HAP-1 (cell line): ENCODE data around the gene MB21D2.
A peak's percentile ranks its signal among the peaks of the same experiment; 100 is the strongest.

ENCODE experiments used
- DNase-seq, 2 experiments: peaks; one replicate each; pipeline ENCODE4 v3.0.0-alpha.2; 2016 to 2020; ENCODE audit warnings: low spot score in 2 of 2
- H3K27me3 ChIP-seq: fragments of 250-450 bp; sonication (Bioruptor Pico); 2 replicates; pipeline ENCODE4 v1.5.1; 2020; ENCODE audit warnings: low read depth, mild to moderate bottlenecking, moderate library complexity
- H3K36me3 ChIP-seq: fragments of 250-450 bp; sonication (Bioruptor Pico); replicated peaks from 2 replicates; pipeline ENCODE4 v1.5.1; 2020; ENCODE audit warnings: mild to moderate bottlenecking
- H3K4me1 ChIP-seq: fragments of 250-450 bp; sonication (Bioruptor Pico); 2 replicates; pipeline ENCODE4 v1.5.1; 2020; ENCODE audit warnings: mild to moderate bottlenecking
- H3K4me3 ChIP-seq: fragments of 250-450 bp; sonication (Bioruptor Pico); 2 replicates; pipeline ENCODE4 v1.5.1; 2020; ENCODE audit warnings: mild to moderate bottlenecking, moderate library complexity
- H3K9me3 ChIP-seq: fragments of 250-450 bp; sonication (Bioruptor Pico); 2 replicates; pipeline ENCODE4 v1.5.1; 2020; ENCODE audit warnings: mild to moderate bottlenecking, moderate library complexity
- in situ Hi-C: fragments of 300-500 bp; cut with MboI; formaldehyde crosslinking; loops from 3 replicates; pipeline ENCODE4 v1.14.3; 2020; ENCODE audit warnings: low sequenced_read_pairs, inconsistent platforms, mixed read lengths

The MB21D2 gene

DNA sequence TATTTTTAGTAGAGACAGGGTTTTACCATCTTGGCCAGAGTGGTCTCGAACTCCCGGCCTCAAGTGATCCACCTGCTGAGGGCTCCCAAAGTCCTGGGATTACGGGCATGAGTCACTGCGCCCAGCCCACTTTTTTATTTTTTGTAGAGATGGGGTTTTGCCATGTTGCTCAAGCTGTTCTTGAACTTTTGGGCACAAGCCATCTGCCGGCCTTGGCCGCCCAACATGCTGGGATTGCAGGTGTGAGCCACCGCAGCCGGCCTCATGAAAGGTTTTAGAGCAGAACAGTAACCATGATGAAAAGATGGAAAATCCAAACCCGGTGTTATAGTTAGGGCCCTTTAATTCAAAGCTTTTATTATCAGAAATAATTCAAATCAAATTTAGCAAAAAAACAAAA lies 15.6 kb upstream of the MB21D2 start:
- H3K9me3 ChIP-seq, result no peaks in the 10 kb centered on the region
- no peaks in the 10 kb centered on the region for H3K27me3 ChIP-seq
- peaks cover 5% of the 10 kb centered on the region; the same call in 1 of the 2 replicates for H3K4me1 ChIP-seq
- in situ Hi-C loops, result no loop called here
- no peak overlapping the region for H3K4me3 ChIP-seq
- H3K36me3 ChIP-seq, result no peaks in the 10 kb centered on the region
- DNase-seq, result no peak

DNA sequence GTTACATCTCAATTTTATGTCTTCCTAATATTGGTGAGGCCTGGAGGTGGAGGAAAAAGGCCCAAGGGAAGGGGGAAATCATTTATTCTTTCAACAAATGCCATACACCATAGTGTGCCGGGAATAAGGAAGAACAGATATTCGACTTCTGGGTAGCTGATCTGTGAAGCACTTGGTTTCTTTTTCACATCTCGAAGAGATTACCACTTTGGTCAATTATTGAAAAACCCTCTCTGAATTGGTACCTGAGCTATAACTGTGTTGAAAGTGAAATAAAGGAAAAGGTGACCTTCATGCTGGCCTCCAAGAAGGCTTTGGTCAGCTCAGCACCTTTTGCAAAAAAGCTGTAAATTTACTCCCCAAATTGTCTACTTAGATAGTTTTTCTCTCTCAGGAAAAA lies 14.2 kb upstream of the MB21D2 start:
- in situ Hi-C loops, result no loop called here
- peaks cover 5% of the 10 kb centered on the region; the same call in 1 of the 2 replicates for H3K4me1 ChIP-seq
- no peak for DNase-seq

DNA sequence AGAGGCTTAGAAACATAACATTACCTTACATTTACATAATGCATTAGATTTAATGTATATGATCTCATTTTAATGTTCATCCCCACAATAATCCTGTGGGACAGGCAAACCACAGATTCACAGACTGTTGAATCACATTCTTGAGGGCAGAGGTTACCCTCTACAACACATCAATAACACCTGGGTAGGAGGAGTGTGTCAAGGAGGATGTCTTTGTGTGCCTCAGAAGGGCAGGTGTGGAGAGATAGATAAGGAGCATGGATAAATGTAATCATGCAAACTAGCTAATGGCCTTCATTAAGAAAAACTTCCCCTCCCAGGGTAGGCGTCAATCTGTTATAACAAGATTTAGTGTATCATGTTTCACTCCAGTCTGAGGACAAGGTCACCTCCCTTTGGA lies 12.9 kb upstream of the MB21D2 start:
- in situ Hi-C loops, result no loop called here
- no peak for DNase-seq

More for the DNA sequence above, 14.2 kb upstream of the MB21D2 start:
- H3K9me3 ChIP-seq, result no peaks in the 10 kb centered on the region
- H3K4me3 ChIP-seq, result no peak overlapping the region
- H3K36me3 ChIP-seq, result no peaks in the 10 kb centered on the region
- H3K27me3 ChIP-seq, result no peaks in the 10 kb centered on the region

DNA sequence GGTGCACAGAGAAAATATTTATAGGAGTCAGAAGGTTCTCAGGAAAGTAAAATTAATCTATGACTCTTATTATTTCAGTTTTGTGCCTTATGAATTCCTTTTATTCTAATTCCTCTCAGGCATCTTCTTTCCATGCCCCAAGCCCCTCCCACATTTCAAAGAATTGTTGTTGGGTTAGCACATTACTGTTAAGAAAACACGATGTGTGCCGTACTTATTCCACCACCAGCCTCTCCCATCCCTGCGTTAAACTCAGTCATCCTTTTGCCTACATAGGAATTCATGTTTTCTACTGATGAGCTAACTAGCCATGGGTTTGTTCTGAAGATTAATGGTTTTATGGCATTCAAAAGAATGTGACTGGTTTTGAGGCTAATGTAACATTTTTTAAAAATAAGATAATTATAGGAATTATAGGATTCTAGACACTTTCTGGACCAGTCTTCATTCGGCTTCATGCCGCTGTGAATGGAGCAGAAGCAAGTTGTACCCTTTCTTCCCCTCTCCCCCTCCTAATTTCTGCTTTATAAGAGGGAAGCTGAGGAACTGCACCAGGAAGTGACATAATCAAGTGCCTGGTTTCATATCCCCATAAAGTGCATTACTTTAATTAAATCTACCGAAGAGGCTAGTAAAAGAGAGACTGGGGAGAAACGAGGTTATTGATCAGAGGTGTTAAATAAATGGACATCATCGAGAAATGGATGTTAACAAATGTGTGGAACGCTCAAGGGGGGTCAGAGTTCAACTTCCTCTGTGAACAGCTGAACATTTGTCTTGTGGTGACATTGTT lies 12.3 kb upstream of the MB21D2 start:
- no peaks in the 10 kb centered on the region for H3K27me3 ChIP-seq
- no peak for DNase-seq
- peaks cover 5% of the 10 kb centered on the region; the same call in 1 of the 2 replicates for H3K4me1 ChIP-seq
- H3K4me3 ChIP-seq, result no peak overlapping the region
- no peaks in the 10 kb centered on the region for H3K9me3 ChIP-seq
- no peaks in the 10 kb centered on the region for H3K36me3 ChIP-seq
- in situ Hi-C loops, result no loop called here

More for the DNA sequence above, 12.9 kb upstream of the MB21D2 start:
- no peaks in the 10 kb centered on the region for H3K36me3 ChIP-seq
- no peaks in the 10 kb centered on the region for H3K9me3 ChIP-seq
- no peak overlapping the region for H3K4me3 ChIP-seq
- H3K27me3 ChIP-seq, result no peaks in the 10 kb centered on the region
- peaks cover 5% of the 10 kb centered on the region; the same call in 1 of the 2 replicates for H3K4me1 ChIP-seq

DNA sequence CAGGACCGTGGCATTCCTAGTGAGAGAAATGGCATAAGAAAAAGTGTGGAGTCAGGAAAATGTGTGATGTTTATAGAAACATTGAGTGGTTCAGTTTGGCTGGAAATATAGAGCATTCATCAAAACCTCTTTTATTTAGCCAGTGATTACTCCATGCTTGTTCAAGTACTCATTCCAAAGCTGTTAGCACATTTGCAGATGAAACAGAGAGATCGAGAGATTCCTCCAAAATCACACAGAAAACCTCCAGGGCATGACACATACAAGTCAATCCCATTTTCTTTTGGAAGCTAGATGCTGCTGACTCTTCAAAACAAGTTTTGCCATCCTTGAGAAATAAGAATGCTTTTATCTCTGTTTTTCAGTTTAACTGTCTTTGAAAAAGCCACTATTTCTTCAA lies 11.5 kb upstream of the MB21D2 start:
- H3K4me1 ChIP-seq, result peaks cover 5% of the 10 kb centered on the region; the same call in 1 of the 2 replicates
- no peaks in the 10 kb centered on the region for H3K27me3 ChIP-seq
- no peaks in the 10 kb centered on the region for H3K9me3 ChIP-seq
- H3K36me3 ChIP-seq, result no peaks in the 10 kb centered on the region
- H3K4me3 ChIP-seq, result no peak overlapping the region
- no peak for DNase-seq
- in situ Hi-C loops, result no loop called here

DNA sequence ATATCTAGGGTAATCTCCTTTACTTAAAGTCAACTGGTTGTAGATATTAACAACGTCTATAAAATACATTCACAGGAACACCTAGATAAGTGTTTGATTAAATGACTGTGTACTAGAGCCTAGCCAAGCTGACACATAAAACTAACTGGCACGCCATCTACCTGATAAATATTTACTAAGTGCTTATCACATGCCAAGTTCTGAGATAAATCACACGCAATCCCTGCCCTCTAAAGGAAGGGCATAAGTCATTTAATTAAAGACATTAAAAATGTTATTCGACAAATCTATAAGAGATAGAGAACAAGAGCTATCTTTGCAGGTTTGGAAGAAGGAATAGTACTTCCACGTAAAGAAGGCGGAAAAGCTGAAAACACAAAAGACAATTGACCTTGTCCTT lies 11.1 kb upstream of the MB21D2 start:
- Histone ChIP-seq H3K4me1 (peaks cover 5% of the 10 kb centered on the region; the same call in 1 of the 2 replicates), H3K36me3 (no peaks in the 10 kb centered on the region), H3K27me3 (no peaks in the 10 kb centered on the region), H3K9me3 (no peaks in the 10 kb centered on the region), H3K4me3 (no peak overlapping the region)
- DNase-seq, result no peak
- in situ Hi-C loops, result no loop called here

DNA sequence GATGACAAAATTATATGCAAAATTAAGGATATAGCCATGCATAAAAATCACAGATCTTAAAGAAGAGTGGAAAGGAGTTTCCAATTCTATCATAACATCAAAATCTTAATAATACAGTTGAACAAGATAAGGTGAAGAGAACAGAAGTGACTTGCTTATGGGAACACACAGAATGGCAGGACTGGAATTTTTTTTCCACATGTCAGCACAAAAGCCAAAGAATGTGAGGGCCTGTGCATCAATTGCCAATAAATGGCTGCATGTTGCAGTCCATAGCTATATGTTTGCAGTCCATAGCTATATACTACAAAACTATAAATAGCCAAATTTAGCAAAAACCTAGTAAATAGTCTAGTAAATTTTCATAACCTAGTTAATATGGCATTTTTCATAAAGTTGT lies 10.4 kb upstream of the MB21D2 start:
- DNase-seq, result no peak
- H3K4me1 ChIP-seq, result peaks cover 5% of the 10 kb centered on the region; the same call in 1 of the 2 replicates
- in situ Hi-C loops, result no loop called here

DNA sequence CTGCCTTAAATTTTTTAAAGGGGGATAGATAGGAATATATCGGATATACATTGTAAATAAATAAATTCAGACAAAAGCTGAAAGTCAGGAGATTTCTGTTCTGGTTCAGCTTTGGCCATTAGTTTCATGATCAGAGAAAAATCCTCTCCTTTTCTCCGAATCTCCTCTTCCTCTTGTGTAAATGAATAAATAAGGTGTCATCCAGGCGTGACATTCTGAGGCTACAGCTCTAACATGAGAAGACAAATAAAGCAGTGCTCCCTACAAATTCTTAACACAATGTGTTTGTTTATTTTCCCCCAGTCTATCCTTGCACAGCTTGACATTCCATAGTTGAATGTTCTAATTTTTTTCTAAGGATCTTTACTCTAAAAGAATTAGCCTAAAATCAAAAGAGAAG lies 9.4 kb upstream of the MB21D2 start:
- in situ Hi-C loops, result no loop called here
- Histone ChIP-seq H3K4me1 (peaks cover 11% of the 10 kb centered on the region), H3K27me3 (no peaks in the 10 kb centered on the region)

More for the DNA sequence above, 10.4 kb upstream of the MB21D2 start:
- Histone ChIP-seq H3K36me3 (no peaks in the 10 kb centered on the region), H3K27me3 (no peaks in the 10 kb centered on the region), H3K9me3 (no peaks in the 10 kb centered on the region), H3K4me3 (no peak overlapping the region)

DNA sequence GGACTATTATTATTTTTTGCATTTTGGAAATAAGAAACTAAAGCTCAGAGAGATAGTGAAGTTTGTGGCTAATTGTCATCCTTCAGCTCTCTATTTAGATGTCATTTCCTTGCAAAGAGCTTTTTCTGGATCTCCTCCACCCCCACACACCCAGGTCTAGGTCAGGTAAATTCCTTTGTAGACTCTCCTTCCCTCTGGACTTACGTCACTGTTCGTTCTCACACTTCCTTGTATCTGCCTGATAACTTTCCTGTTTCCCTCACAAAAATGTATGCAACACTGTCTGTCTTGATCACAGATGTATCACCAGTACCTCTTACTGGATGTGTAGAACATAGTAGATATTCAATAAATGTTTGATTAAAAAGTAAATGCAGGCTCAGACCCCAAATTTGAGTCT lies 6.1 kb upstream of the MB21D2 start:
- DNase-seq, result no peak
- in situ Hi-C loops, result no loop called here
- Histone ChIP-seq H3K9me3 (no peaks in the 10 kb centered on the region), H3K4me1 (peaks cover 15% of the 10 kb centered on the region), H3K4me3 (no peak overlapping the region), H3K27me3 (no peaks in the 10 kb centered on the region), H3K36me3 (no peaks in the 10 kb centered on the region)

More for the DNA sequence above, 9.4 kb upstream of the MB21D2 start:
- DNase-seq, result no peak
- no peaks in the 10 kb centered on the region for H3K9me3 ChIP-seq
- no peaks in the 10 kb centered on the region for H3K36me3 ChIP-seq
- no peak overlapping the region for H3K4me3 ChIP-seq

DNA sequence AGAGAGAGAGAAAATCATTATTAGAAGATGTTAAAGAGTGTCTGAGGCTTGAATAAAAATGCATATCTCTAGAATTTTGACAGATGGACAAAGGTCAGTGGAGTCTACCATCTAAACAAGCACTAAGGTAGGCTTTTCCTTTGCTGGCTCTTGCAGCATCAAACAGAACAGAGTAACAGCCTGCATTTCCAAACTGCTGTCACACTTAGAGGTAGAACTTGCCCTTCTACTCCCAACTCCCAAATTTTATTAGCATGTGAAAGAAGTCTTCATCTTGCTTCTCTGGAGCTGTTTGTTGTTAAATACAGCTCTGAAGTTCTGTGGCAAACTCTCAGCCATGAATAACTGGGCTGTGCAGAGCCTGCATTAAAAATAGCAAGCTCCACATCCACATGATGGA lies 4.1 kb upstream of the MB21D2 start:
- H3K4me3 ChIP-seq, result no peak overlapping the region
- DNase-seq, result peak in 1 of 2 experiments; percentile 33
- H3K27me3 ChIP-seq, result no peaks in the 10 kb centered on the region
- H3K36me3 ChIP-seq, result no peaks in the 10 kb centered on the region
- in situ Hi-C loops, result no loop called here
- peaks cover 21% of the 10 kb centered on the region for H3K4me1 ChIP-seq
- no peaks in the 10 kb centered on the region for H3K9me3 ChIP-seq

DNA sequence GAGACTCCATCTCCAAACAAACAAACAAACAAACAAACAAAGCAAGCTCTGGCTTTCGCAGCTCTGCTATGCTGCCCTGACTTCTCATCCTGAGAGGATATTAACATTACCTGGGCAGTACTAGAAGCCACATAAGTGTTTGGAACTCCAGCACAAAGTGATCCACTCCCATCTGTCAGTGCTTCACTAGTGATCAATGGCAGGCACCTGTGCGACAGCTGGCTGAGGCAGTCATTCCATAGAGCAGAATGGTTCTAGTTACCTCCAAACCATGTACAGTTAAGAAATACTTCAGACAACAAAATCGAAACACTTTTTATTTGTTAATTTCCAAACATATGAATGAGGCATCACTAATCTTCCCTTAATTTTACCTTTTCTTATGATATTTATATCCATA lies 2.8 kb upstream of the MB21D2 start:
- in situ Hi-C loops, result no loop called here
- no peak for DNase-seq
- no peaks in the 10 kb centered on the region for H3K27me3 ChIP-seq
- no peaks in the 10 kb centered on the region for H3K36me3 ChIP-seq
- H3K4me3 ChIP-seq, result no peak overlapping the region
- H3K9me3 ChIP-seq, result no peaks in the 10 kb centered on the region
- peaks cover 25% of the 10 kb centered on the region for H3K4me1 ChIP-seq

DNA sequence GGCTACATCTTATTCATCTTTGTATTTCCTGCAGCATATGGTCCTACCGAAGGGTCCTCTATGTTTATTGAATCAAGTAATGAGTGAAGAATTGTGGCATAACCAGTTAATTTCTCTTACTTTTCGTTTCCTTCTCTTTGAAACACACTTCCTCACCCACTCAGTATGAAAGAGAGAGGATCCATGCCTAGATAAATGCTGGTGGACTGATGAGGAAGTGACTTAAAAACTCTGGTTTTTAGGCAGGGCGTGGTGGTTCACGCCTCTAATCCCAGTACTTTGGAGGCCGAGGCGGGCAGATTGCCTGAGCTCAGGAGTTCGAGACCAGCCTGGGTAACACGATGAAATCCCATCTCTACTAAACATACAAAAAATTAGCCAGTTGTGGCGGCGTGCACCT lies 2.2 kb upstream of the MB21D2 start:
- peaks cover 27% of the 10 kb centered on the region for H3K4me1 ChIP-seq
- in situ Hi-C loops, result no loop called here
- no peaks in the 10 kb centered on the region for H3K27me3 ChIP-seq
- H3K36me3 ChIP-seq, result no peaks in the 10 kb centered on the region
- no peak overlapping the region for H3K4me3 ChIP-seq
- no peak for DNase-seq
- no peaks in the 10 kb centered on the region for H3K9me3 ChIP-seq

DNA sequence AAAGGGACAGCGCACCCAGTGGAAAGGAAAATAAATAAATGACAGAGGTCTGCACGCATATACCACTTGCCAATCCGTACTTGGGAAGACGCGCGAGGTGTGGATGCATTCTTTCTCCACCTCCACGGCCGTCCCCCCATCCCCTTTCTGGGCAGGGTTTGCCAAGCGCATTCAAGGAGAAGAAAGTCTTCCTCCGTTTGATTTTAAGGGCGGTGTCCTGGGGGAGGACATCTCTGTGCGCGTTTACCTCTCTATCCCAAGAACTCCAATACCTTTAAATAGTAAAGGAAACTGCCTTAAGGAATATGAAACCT lies 576 bp upstream of the MB21D2 start:
- peak overlapping the region; percentile 91 for H3K4me3 ChIP-seq
- no peaks in the 10 kb centered on the region for H3K27me3 ChIP-seq
- no peaks in the 10 kb centered on the region for H3K36me3 ChIP-seq
- H3K9me3 ChIP-seq, result no peaks in the 10 kb centered on the region
- in situ Hi-C loops, result no loop called here
- no peak for DNase-seq
- H3K4me1 ChIP-seq, result peaks cover 33% of the 10 kb centered on the region

DNA sequence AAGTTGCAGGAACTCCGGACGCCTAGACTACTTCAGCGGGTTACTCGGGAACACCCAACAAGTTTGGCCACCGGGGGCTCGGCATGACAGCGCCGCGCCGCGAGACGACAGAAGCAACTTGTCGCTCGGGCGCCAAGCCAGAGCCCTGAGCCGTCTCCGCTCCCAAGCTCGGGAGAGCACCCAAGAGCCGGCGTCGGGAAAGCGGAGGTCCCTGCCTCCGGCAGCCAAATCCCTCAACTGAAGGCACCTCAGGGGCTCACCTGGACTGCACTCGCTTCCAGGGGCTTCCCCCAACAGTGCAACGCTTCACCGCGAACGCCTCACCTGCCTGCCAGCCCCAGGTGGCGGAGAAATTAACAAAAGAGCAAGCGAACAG lies 640 bp downstream of the MB21D2 start:
- Histone ChIP-seq H3K4me3 (peak overlapping the region; percentile 91), H3K36me3 (no peaks in the 10 kb centered on the region), H3K4me1 (peaks cover 27% of the 10 kb centered on the region), H3K9me3 (no peaks in the 10 kb centered on the region), H3K27me3 (no peaks in the 10 kb centered on the region)
- in situ Hi-C loops, result no loop called here
- peak; percentile 73 to 81 for DNase-seq
